Adrenal gland (tissue), 12 donors: ENCODE results near the gene ITFG2. TPM values are rescaled to one million over a fixed set of nuclear protein-coding genes. Genes with fewer than 3 reads are reported as not detected.
"Not testable (repeated sequence)": the region's sequence is repeated elsewhere in the genome, so short reads cannot be mapped to it uniquely, and the experiment has no call there.

Source experiments
- DNase-seq, 7 donors: peaks; one replicate each; pipeline ENCODE4 v3.0.0-alpha.2; 2019 to 2020
- H3K27ac ChIP-seq, 5 donors: fragments of 200-600 bp; sonication (generic) in 4 of 5; 1 replicate in 3 of 5; 2 replicates in 2 of 5; pipeline versions ENCODE4 v1.5.1 to v1.8.0; 2016 to 2020; ENCODE audit warnings: mild to moderate bottlenecking in 1 of 5
- H3K27me3 ChIP-seq: fragments of 200-600 bp; 2 replicates; pipeline ENCODE4 v1.8.0; 2021
- H3K36me3 ChIP-seq, 2 donors: fragments of 200-600 bp; replicated peaks in 1 of 2; 1 replicate in 1 of 2; 2 replicates in 1 of 2; pipeline versions ENCODE4 v1.5.1 to v1.8.0; 2018 to 2022
- H3K4me1 ChIP-seq, 2 donors: fragments of 200-600 bp; replicated peaks in 1 of 2; 1 replicate in 1 of 2; 2 replicates in 1 of 2; pipeline versions ENCODE4 v1.5.1 to v1.8.0; 2018 to 2021
- H3K4me3 ChIP-seq, 4 donors: fragments of 200-600 bp; sonication (generic) in 3 of 4; one replicate each; pipeline ENCODE4 v1.5.1; 2016 to 2018
- H3K9me3 ChIP-seq, 3 donors: fragments of 200-600 bp; sonication (generic) in 1 of 3; replicated peaks in 1 of 3; 1 replicate in 2 of 3; 2 replicates in 1 of 3; pipeline versions ENCODE4 v1.5.1 to v1.8.0; 2016 to 2021
- CTCF ChIP-seq, 6 experiments: fragments of 450-650 bp in 4 of 6; fragments of 200-600 bp in 2 of 6; sonication (generic) in 1 of 6; IDR thresholded peaks; 1 replicate in 5 of 6; 2 replicates in 1 of 6; pipeline versions ENCODE4 v1.5.1 to v1.8.0; 2016 to 2021; ENCODE audit warnings: antibody characterized with exemption in 6 of 6, mild to moderate bottlenecking in 2 of 6, moderate library complexity in 1 of 6
- POLR2A ChIP-seq, 2 donors: fragments of 450-650 bp; IDR thresholded peaks; one replicate each; pipeline ENCODE4 v1.6.1; 2017; ENCODE audit warnings: antibody characterized with exemption in 2 of 2, mild to moderate bottlenecking in 2 of 2, moderate library complexity in 1 of 2
- WGBS, 4 donors: extraction: QIAGEN DNeasy Blood & Tissue Kit in 2 of 4; methylation state at CpG; one replicate each; pipeline versions ENCODE4 v1.1.5 to v1.1.7; 2013 to 2017; 5-methylcytosine and 5-hydroxymethylcytosine counted together
- intact Hi-C, 2 donors: fragments of 100-400 bp; cut with DNase I; formaldehyde crosslinking; loops; one replicate each; pipeline versions ENCODE4 v1.14.1 to v1.15.0; 2022 to 2023
- polyA plus RNA-seq, 3 donors: library from polyadenylated mRNA; stranded (reverse); fragments of 200-250 nt in 2 of 3; fragments of 350-450 nt in 1 of 3; fragmentation: Illumina TruSeq in 1 of 3; extraction: RNeasy Lipid Tissue Mini Kit (QIAGEN cat#74804) in 1 of 3; gene quantifications; one replicate each; pipeline ENCODE4 v1.2.3, GENCODE V29; 2013 to 2014
- total RNA-seq, 9 donors: library from RNA; depleted of rRNA in 4 of 9; stranded (reverse); fragments of >200 nt in 4 of 9; fragments of 120-200 nt in 1 of 9; fragmentation: NEBNext Ultra II Directional in 1 of 9; extraction: Animal tissue kit (Norgen Biotek cat#: 25700) in 1 of 9; gene quantifications; one replicate each; pipeline versions ENCODE4 v1.1.0 to v1.2.4, GENCODE V29; 2013 to 2023
- donor health status: healthy with polysubstance abuse.
- donor health status: Bipolar disorder and iron deficiency.
- donor health status: DM: yes; HTN: yes; CAD: no.
- donor health status: DM: no; HTN: no; CAD: no.
- donor health status: DM: no; HTN: no; CAD: no.
- donor health status: DM: yes; HTN: yes; CAD: no.

The ITFG2 gene
- total and polyA plus RNA-seq, 12 donors, result 20.3 to 63.0 (median 32.7) TPM

GRCh38 chr12:2864198-2864597 lies 51.7 kb downstream of the ITFG2 start:
- 95 to 100% (median 97%) methylated on average over 6 to 9 of the region's 9 CpGs for WGBS, 4 donors
- no peak for DNase-seq
- TF ChIP-seq CTCF (IDR thresholded peaks at IDR 0.05) (no peak), POLR2A (IDR thresholded peaks at IDR 0.05) (no peak)
- intact Hi-C loops, result no loop called here
- Histone ChIP-seq H3K27me3 (no peaks in the 10 kb centered on the region), H3K4me3 (no peak overlapping the region), H3K27ac (no peak overlapping the region), H3K4me1 (no peaks in the 10 kb centered on the region), H3K9me3 (no peaks in the 10 kb centered on the region), H3K36me3 (no peaks in the 10 kb centered on the region)

- intact Hi-C loops, H3K4me1 ChIP-seq: not testable (repeated sequence)
These were observed 56.6 kb downstream of the ITFG2 start for GRCh38 chr12:2868986-2869632.

More at GRCh38 chr12:2868986-2869632, 56.6 kb downstream of the ITFG2 start:
- not testable (repeated sequence) for H3K27me3 ChIP-seq, H3K27ac ChIP-seq, H3K4me3 ChIP-seq, H3K36me3 ChIP-seq, DNase-seq, H3K9me3 ChIP-seq
- whole genome bisulfite sequencing, 4 donors, result 90 to 96% (median 93%) methylated on average over 9 of the region's 9 CpGs

Other genes starting within 250 kb of the ITFG2 start
- 100 to 1,000 TPM in 1 of 9 donors, 10 to 100 TPM in 8; 29.8 to 110 (median 44.6) TPM for gene FKBP4, start 17.7 kb upstream of the ITFG2 start, total RNA-seq
- gene FKBP4, start 17.7 kb upstream of the ITFG2 start, polyA plus RNA-seq, result 10 to 100 TPM; 18.9 to 83.4 (median 26.5) TPM
- 1 to 10 TPM in 8 of 9 donors, under 1 TPM in 1; 0.87 to 9.1 (median 2.3) TPM for gene NRIP2, start 22.4 kb downstream of the ITFG2 start, total RNA-seq
- 1 to 10 TPM; 1.9 to 5.9 (median 5.5) TPM for gene NRIP2, start 22.4 kb downstream of the ITFG2 start, polyA plus RNA-seq
- gene TEX52, start 44.4 kb downstream of the ITFG2 start, total RNA-seq, result not detected
- not detected for gene TEX52, start 44.4 kb downstream of the ITFG2 start, polyA plus RNA-seq
- 1 to 10 TPM in 8 of 9 donors, under 1 TPM in 1; 0.79 to 8.6 (median 3.2) TPM for gene FOXM1, start 64.5 kb downstream of the ITFG2 start, total RNA-seq
- gene FOXM1, start 64.5 kb downstream of the ITFG2 start, polyA plus RNA-seq, result 1 to 10 TPM in 2 of 3 donors, under 1 TPM in 1; 0.97 to 2.4 (median 1.0) TPM
- gene RHNO1, start 64.6 kb downstream of the ITFG2 start, total RNA-seq, result 10 to 100 TPM in 8 of 9 donors, 1 to 10 TPM in 1; 5.0 to 30.7 (median 14.2) TPM
- 10 to 100 TPM; 14.2 to 29.0 (median 15.5) TPM for gene RHNO1, start 64.6 kb downstream of the ITFG2 start, polyA plus RNA-seq
- 10 to 100 TPM; 16.9 to 40.5 (median 24.1) TPM for gene TULP3, start 78.2 kb downstream of the ITFG2 start, total RNA-seq
- gene TULP3, start 78.2 kb downstream of the ITFG2 start, polyA plus RNA-seq, result 10 to 100 TPM; 19.3 to 36.6 (median 25.9) TPM
- 10 to 100 TPM in 3 of 9 donors, 1 to 10 TPM in 6; 1.2 to 16.6 (median 8.1) TPM for gene TEAD4, start 146.7 kb downstream of the ITFG2 start, total RNA-seq
- 1 to 10 TPM; 4.0 to 8.2 (median 5.6) TPM for gene TEAD4, start 146.7 kb downstream of the ITFG2 start, polyA plus RNA-seq